SK-N-SH (cell line): ENCODE results near the gene SIK2.

Source experiments
- EZH2phosphoT487 ChIP-seq: fragments of 200-600 bp; sonication (generic); IDR thresholded peaks from 2 replicates; pipeline ENCODE4 v1.6.1; 2017; ENCODE audit warnings: low read depth, mixed run types, mild to moderate bottlenecking, antibody characterized with exemption, moderate library complexity, borderline replicate concordance
- FOXM1 ChIP-seq: IDR thresholded peaks from 2 replicates; pipeline ENCODE4 v1.4.0; 2012; ENCODE audit warnings: low read depth, mild to moderate bottlenecking
- NFIC ChIP-seq: IDR thresholded peaks from 2 replicates; pipeline ENCODE4 v1.4.0; 2012; ENCODE audit warnings: borderline replicate concordance
- POLR2AphosphoS5 ChIP-seq: IDR thresholded peaks from 2 replicates; pipeline ENCODE4 v1.6.1; 2012; ENCODE audit warnings: low read depth, low read length
- RAD21 ChIP-seq: IDR thresholded peaks from 2 replicates; pipeline ENCODE4 v1.6.1; 2012; ENCODE audit warnings: mild to moderate bottlenecking, low read length
- SIN3A ChIP-seq: IDR thresholded peaks from 2 replicates; pipeline ENCODE4 v1.6.1; 2012; ENCODE audit warnings: low read depth, mild to moderate bottlenecking, low read length, moderate library complexity, borderline replicate concordance
- TAF1 ChIP-seq: IDR thresholded peaks from 2 replicates; pipeline ENCODE4 v1.6.1; 2012; ENCODE audit warnings: low read depth, mild to moderate bottlenecking, low read length, moderate library complexity, borderline replicate concordance
- ZBTB33 ChIP-seq: IDR thresholded peaks from 2 replicates; pipeline ENCODE4 v1.4.0; 2012; ENCODE audit warnings: low read depth, borderline replicate concordance
- TF ChIP-seq, protein P1 (sequence below): fragments of 150-350 bp; IDR thresholded peaks from 2 replicates; pipeline ENCODE4 v1.6.1; 2017; ENCODE audit warnings: antibody characterized with exemption, low read length, low read depth, borderline replicate concordance
- TF ChIP-seq, protein P2 (sequence below): fragments of 200-600 bp; sonication (generic); IDR thresholded peaks from 2 replicates; pipeline ENCODE4 v1.6.1; 2017; ENCODE audit warnings: antibody characterized with exemption, mild to moderate bottlenecking, moderate library complexity

GRCh38 chr11:111601636-111601978 lies 642 bp upstream of the SIK2 start:
- TF ChIP-seq, protein P1, sequence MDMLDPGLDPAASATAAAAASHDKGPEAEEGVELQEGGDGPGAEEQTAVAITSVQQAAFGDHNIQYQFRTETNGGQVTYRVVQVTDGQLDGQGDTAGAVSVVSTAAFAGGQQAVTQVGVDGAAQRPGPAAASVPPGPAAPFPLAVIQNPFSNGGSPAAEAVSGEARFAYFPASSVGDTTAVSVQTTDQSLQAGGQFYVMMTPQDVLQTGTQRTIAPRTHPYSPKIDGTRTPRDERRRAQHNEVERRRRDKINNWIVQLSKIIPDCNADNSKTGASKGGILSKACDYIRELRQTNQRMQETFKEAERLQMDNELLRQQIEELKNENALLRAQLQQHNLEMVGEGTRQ = no peak
- TF ChIP-seq, protein P2, sequence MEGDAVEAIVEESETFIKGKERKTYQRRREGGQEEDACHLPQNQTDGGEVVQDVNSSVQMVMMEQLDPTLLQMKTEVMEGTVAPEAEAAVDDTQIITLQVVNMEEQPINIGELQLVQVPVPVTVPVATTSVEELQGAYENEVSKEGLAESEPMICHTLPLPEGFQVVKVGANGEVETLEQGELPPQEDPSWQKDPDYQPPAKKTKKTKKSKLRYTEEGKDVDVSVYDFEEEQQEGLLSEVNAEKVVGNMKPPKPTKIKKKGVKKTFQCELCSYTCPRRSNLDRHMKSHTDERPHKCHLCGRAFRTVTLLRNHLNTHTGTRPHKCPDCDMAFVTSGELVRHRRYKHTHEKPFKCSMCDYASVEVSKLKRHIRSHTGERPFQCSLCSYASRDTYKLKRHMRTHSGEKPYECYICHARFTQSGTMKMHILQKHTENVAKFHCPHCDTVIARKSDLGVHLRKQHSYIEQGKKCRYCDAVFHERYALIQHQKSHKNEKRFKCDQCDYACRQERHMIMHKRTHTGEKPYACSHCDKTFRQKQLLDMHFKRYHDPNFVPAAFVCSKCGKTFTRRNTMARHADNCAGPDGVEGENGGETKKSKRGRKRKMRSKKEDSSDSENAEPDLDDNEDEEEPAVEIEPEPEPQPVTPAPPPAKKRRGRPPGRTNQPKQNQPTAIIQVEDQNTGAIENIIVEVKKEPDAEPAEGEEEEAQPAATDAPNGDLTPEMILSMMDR = no peak
- TF ChIP-seq POLR2AphosphoS5 = no peak
- no peak for TF ChIP-seq SIN3A
- no peak for TF ChIP-seq RAD21
- no peak for TF ChIP-seq EZH2phosphoT487
- TF ChIP-seq ZBTB33 = no peak
- TF ChIP-seq NFIC = no peak
- no peak for TF ChIP-seq TAF1
- TF ChIP-seq FOXM1 = no peak
